K562 (cell line): Measurements from ENCODE around the gene CCDC97. TPM values are rescaled to one million over a fixed set of nuclear protein-coding genes. Genes with fewer than 3 reads are reported as not detected.

Source experiments
- ASH1L ChIP-seq: fragments of 450-650 bp; IDR thresholded peaks from 2 replicates; pipeline ENCODE4 v1.6.1; 2018; ENCODE audit warnings: borderline replicate concordance, mild to moderate bottlenecking, low read depth; ENCODE audit not compliant: partially characterized antibody
- ATF1 ChIP-seq, 2 experiments: fragments of 450-650 bp in 1 of 2; IDR thresholded peaks; 2 replicates each; pipeline ENCODE4 v1.6.1; 2016; ENCODE audit warnings: missing compliant biosample characterization in 1 of 2, missing genetic modification characterization in 1 of 2
- CBX2 ChIP-seq: fragments of 200-600 bp; sonication (generic); IDR thresholded peaks from one replicate; pipeline ENCODE4 v1.6.1; 2012; ENCODE audit warnings: mild to moderate bottlenecking, low read length, inconsistent platforms; ENCODE audit not compliant: insufficient read depth, poor library complexity, severe bottlenecking
- CHD4 ChIP-seq: fragments of 200-600 bp; sonication (generic); IDR thresholded peaks from 3 replicates; pipeline ENCODE4 v1.6.1; 2012; ENCODE audit warnings: low read depth, mild to moderate bottlenecking, mixed read lengths, low read length, inconsistent platforms; ENCODE audit not compliant: insufficient read depth, insufficient replicate concordance, poor library complexity, severe bottlenecking
- DNMT1 ChIP-seq: fragments of 450-650 bp; IDR thresholded peaks from 2 replicates; pipeline ENCODE4 v1.6.1; 2016; ENCODE audit warnings: antibody characterized with exemption, mild to moderate bottlenecking
- FOXA3 ChIP-seq, 2 experiments: fragments of 450-650 bp in 1 of 2; sonication (generic) in 1 of 2; formaldehyde crosslinking; IDR thresholded peaks in 1 of 2; conservative IDR thresholded peaks in 1 of 2; 2 replicates each; pipeline versions ENCODE4 v1.4.0 to v1.8.0; 2020 to 2022; ENCODE audit warnings: mild to moderate bottlenecking in 2 of 2, missing genetic modification reagents in 1 of 2
- HIVEP1 ChIP-seq: fragments of 250-450 bp; sonication (Bioruptor Pico); IDR thresholded peaks from 2 replicates; pipeline ENCODE4 v1.4.0; 2020; ENCODE audit warnings: mild to moderate bottlenecking
- HMG20B ChIP-seq: fragments of 250-450 bp; sonication (Bioruptor Pico); IDR thresholded peaks from 2 replicates; pipeline ENCODE4 v1.5.0; 2021; ENCODE audit warnings: mild to moderate bottlenecking
- IRF9 ChIP-seq: fragments of 450-650 bp; IDR thresholded peaks from 2 replicates; pipeline ENCODE4 v1.6.1; 2016; ENCODE audit warnings: missing biosample characterization, missing genetic modification characterization
- MLLT1 ChIP-seq, 2 experiments: fragments of 450-650 bp; IDR thresholded peaks; 2 replicates each; pipeline ENCODE4 v1.6.1; 2016
- PHF8 ChIP-seq: fragments of 200-600 bp; sonication (generic); IDR thresholded peaks from 2 replicates; pipeline ENCODE4 v1.6.1; 2012; ENCODE audit warnings: mixed run types, mild to moderate bottlenecking, inconsistent platforms, low read length, moderate library complexity, borderline replicate concordance
- SMC3 ChIP-seq: conservative IDR thresholded peaks from 2 replicates; pipeline ENCODE4 v1.6.1; 2011; ENCODE audit warnings: low read depth, low read length, improper control_type of control experiment; ENCODE audit not compliant: insufficient read depth
- SNIP1 ChIP-seq: fragments of 450-650 bp; IDR thresholded peaks from 2 replicates; pipeline ENCODE4 v1.7.1; 2017; ENCODE audit warnings: low read depth, mild to moderate bottlenecking
- ZBTB26 ChIP-seq: fragments of 450-650 bp; formaldehyde crosslinking; IDR thresholded peaks from 2 replicates; pipeline ENCODE4 v1.4.0; 2022; ENCODE audit warnings: missing genetic modification characterization
- ZBTB7A ChIP-seq: IDR thresholded peaks from 2 replicates; pipeline ENCODE4 v1.6.1; 2011; ENCODE audit warnings: low read depth, mild to moderate bottlenecking, low read length, moderate library complexity, borderline replicate concordance; ENCODE audit not compliant: control insufficient read depth
- ZNF239 ChIP-seq: fragments of 250-450 bp; sonication (Bioruptor Pico); IDR thresholded peaks from 2 replicates; pipeline ENCODE4 v1.4.0; 2020; ENCODE audit warnings: mild to moderate bottlenecking
- polyA plus RNA-seq, 8 experiments: library from polyadenylated mRNA; depleted of rRNA in 4 of 8; stranded (reverse) in 5 of 8; unstranded in 3 of 8; fragments of >200 nt; fragmentation: Nextera tagmentation in 2 of 8; fragmentation: Illumina TruSeq in 1 of 8; extraction: Ambion mirVana in 2 of 8; extraction: Trizol in 1 of 8; gene quantifications; 2 replicates each; pipeline versions ENCODE4 v1.2.1 to v1.2.3, GENCODE V29; 2011 to 2014; ENCODE audit warnings: inconsistent platforms in 1 of 8, missing spikeins in 1 of 8
- total RNA-seq, 7 experiments: library from RNA; depleted of rRNA in 6 of 7; stranded (reverse); fragments of >200 nt in 6 of 7; fragmentation: Illumina TruSeq in 2 of 7; extraction: Trizol in 2 of 7; gene quantifications; 2 replicates each; pipeline versions ENCODE4 v1.2.1 to v1.2.3, GENCODE V29; 2011 to 2021; ENCODE audit warnings: low replicate concordance in 1 of 7
- TF ChIP-seq, protein P1 (sequence below), 2 experiments: fragments of 150-350 bp in 1 of 2; IDR thresholded peaks; 2 replicates each; pipeline ENCODE4 v1.6.1; 2012 to 2016; ENCODE audit warnings: low read depth in 2 of 2, low read length in 2 of 2, mild to moderate bottlenecking in 1 of 2, moderate library complexity in 1 of 2
- TF ChIP-seq, protein P2 (sequence below): fragments of 450-650 bp; IDR thresholded peaks from 2 replicates; pipeline ENCODE4 v1.6.1; 2016; ENCODE audit warnings: low read depth, mild to moderate bottlenecking, moderate library complexity

The CCDC97 gene
- total and polyA plus RNA-seq, 9 of the 15 experiments (the other 6 are each of a cell fraction or from before 2014, with no cell fraction given), result 0.60 to 16.5 (median 7.0) TPM

GRCh38 chr19:41327076-41327575 is 17.2 kb downstream of the CCDC97 start (continued):
- TF ChIP-seq, protein P1, sequence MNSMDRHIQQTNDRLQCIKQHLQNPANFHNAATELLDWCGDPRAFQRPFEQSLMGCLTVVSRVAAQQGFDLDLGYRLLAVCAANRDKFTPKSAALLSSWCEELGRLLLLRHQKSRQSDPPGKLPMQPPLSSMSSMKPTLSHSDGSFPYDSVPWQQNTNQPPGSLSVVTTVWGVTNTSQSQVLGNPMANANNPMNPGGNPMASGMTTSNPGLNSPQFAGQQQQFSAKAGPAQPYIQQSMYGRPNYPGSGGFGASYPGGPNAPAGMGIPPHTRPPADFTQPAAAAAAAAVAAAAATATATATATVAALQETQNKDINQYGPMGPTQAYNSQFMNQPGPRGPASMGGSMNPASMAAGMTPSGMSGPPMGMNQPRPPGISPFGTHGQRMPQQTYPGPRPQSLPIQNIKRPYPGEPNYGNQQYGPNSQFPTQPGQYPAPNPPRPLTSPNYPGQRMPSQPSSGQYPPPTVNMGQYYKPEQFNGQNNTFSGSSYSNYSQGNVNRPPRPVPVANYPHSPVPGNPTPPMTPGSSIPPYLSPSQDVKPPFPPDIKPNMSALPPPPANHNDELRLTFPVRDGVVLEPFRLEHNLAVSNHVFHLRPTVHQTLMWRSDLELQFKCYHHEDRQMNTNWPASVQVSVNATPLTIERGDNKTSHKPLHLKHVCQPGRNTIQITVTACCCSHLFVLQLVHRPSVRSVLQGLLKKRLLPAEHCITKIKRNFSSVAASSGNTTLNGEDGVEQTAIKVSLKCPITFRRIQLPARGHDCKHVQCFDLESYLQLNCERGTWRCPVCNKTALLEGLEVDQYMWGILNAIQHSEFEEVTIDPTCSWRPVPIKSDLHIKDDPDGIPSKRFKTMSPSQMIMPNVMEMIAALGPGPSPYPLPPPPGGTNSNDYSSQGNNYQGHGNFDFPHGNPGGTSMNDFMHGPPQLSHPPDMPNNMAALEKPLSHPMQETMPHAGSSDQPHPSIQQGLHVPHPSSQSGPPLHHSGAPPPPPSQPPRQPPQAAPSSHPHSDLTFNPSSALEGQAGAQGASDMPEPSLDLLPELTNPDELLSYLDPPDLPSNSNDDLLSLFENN (IDR thresholded peaks at IDR 0.05; ENCODE audit: low read depth in 2 of 2, low read length in 2 of 2), result 0 out of 4 replicates have a peak, but pooled peaks of 1 of the 2 experiments have one; percentile 16
- no peak for TF ChIP-seq PHF8
- TF ChIP-seq ZNF239 (CRISPR knock-in tag), result no peak
- no peak for TF ChIP-seq IRF9 (tag)
- TF ChIP-seq, protein P2, sequence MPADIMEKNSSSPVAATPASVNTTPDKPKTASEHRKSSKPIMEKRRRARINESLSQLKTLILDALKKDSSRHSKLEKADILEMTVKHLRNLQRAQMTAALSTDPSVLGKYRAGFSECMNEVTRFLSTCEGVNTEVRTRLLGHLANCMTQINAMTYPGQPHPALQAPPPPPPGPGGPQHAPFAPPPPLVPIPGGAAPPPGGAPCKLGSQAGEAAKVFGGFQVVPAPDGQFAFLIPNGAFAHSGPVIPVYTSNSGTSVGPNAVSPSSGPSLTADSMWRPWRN, result no peak
- TF ChIP-seq ASH1L, result no peak
- TF ChIP-seq ZBTB26 (CRISPR knock-in tag), result no peak
- no peak for TF ChIP-seq CBX2
- TF ChIP-seq SMC3, result no peak
- TF ChIP-seq MLLT1 (IDR thresholded peaks at IDR 0.05), result no peak
- TF ChIP-seq SNIP1, result no peak
- no peak for TF ChIP-seq ATF1 (CRISPR knock-in tag; IDR thresholded peaks at IDR 0.05)
- no peak for TF ChIP-seq ATF1 (tag; IDR thresholded peaks at IDR 0.05)
- TF ChIP-seq ZBTB7A, result peak; percentile 37; the same call in 1 of the 2 replicates
- no peak for TF ChIP-seq HIVEP1 (CRISPR knock-in tag)
- TF ChIP-seq HMG20B (CRISPR knock-in tag), result no peak
- no peak for TF ChIP-seq CHD4
- TF ChIP-seq DNMT1, result no peak
- no peak for TF ChIP-seq FOXA3 (CRISPR knock-in tag; conservative IDR thresholded peaks at IDR 0.05 in 1 of 2, IDR thresholded peaks at IDR 0.05 in 1 of 2)
